IMR-90 (cell line): ENCODE measurements around the gene NBPF4. TPM values are rescaled to one million over a fixed set of nuclear protein-coding genes. Genes with fewer than 3 reads are reported as not detected.

Source experiments
- ATAC-seq: fragments of 200-7000 bp; cut with Tn5 transposase; 2 replicates; pipeline ENCODE4 v1.9.1; 2020; ENCODE audit warnings: low read depth, mild to moderate bottlenecking, moderate library complexity
- BruUV-seq: library from RNA; stranded (reverse); fragments of 400-500 nt; replicated peaks from 2 replicates; lab custom pipeline; 2021; lab: Mats Ljungman, UMichigan
- CTCF ChIA-PET: fragments of 300-600 bp; formaldehyde crosslinking; extraction: SDS; loops from one replicate; lab custom pipeline; 2021; ENCODE audit warnings: antibody characterized with exemption; lab: Yijun Ruan, JAX
- POLR2A ChIA-PET: fragments of 300-600 bp; sonication (Branson Sonifier 250); formaldehyde crosslinking; loops from one replicate; lab custom pipeline; 2022; ENCODE audit warnings: antibody characterized with exemption; ENCODE audit not compliant: unreplicated experiment; lab: Charles Lee
- DNase-seq: peaks from one replicate; pipeline ENCODE4 v3.0.0; 2013
- H2AFZ ChIP-seq: replicated peaks from 2 replicates; pipeline ENCODE3; 2013; ENCODE audit warnings: low read length, mild to moderate bottlenecking; ENCODE audit not compliant: poor library complexity
- H2AK5ac ChIP-seq: 2 replicates; pipeline ENCODE4 v1.6.1; 2013; ENCODE audit warnings: low read depth, low read length, inconsistent platforms
- H2AK9ac ChIP-seq: replicated peaks from 2 replicates; pipeline ENCODE3; 2013; ENCODE audit warnings: mild to moderate bottlenecking, low read depth, low read length, moderate library complexity; ENCODE audit not compliant: poor library complexity
- H2BK120ac ChIP-seq: 2 replicates; pipeline ENCODE4 v1.6.1; 2013; ENCODE audit warnings: low read depth, low read length, inconsistent platforms
- H2BK15ac ChIP-seq: 3 replicates; pipeline ENCODE4 v1.6.1; 2013; ENCODE audit warnings: low read depth, low read length, inconsistent platforms
- H2BK20ac ChIP-seq: 2 replicates; pipeline ENCODE4 v1.6.1; 2013; ENCODE audit warnings: low read depth, mild to moderate bottlenecking, inconsistent platforms, low read length, moderate library complexity
- H2BK5ac ChIP-seq: 2 replicates; pipeline ENCODE4 v1.6.1; 2013; ENCODE audit warnings: mild to moderate bottlenecking, low read depth, low read length, inconsistent platforms; ENCODE audit not compliant: poor library complexity, severe bottlenecking
- H3K14ac ChIP-seq: replicated peaks from 2 replicates; pipeline ENCODE4 v1.6.1; 2013; ENCODE audit warnings: low read depth, low read length, inconsistent platforms
- H3K18ac ChIP-seq: 2 replicates; pipeline ENCODE4 v1.6.1; 2013; ENCODE audit warnings: low read depth, low read length, control low read depth
- H3K23ac ChIP-seq: 2 replicates; pipeline ENCODE4 v1.6.1; 2013; ENCODE audit warnings: low read depth, low read length, inconsistent platforms
- H3K27ac ChIP-seq: 2 replicates; pipeline ENCODE4 v1.5.1; 2013; ENCODE audit warnings: mild to moderate bottlenecking, control low read depth, low read length; ENCODE audit not compliant: insufficient read depth
- H3K27me3 ChIP-seq: 2 replicates; pipeline ENCODE4 v1.6.1; 2013; ENCODE audit warnings: low read length; ENCODE audit not compliant: control insufficient read depth, insufficient read depth
- H3K36me3 ChIP-seq: 2 replicates; pipeline ENCODE4 v1.6.1; 2013; ENCODE audit warnings: low read length, mixed read lengths; ENCODE audit not compliant: control insufficient read depth, insufficient read depth
- H3K4ac ChIP-seq: 2 replicates; pipeline ENCODE4 v1.6.1; 2013; ENCODE audit warnings: low read depth, low read length, inconsistent platforms
- H3K4me1 ChIP-seq: 2 replicates; pipeline ENCODE4 v1.6.1; 2013; ENCODE audit warnings: low read length, mixed read lengths; ENCODE audit not compliant: control insufficient read depth, insufficient read depth
- H3K4me2 ChIP-seq: 2 replicates; pipeline ENCODE4 v1.6.1; 2013; ENCODE audit warnings: low read depth, mild to moderate bottlenecking, control low read depth, low read length, moderate library complexity
- H3K4me3 ChIP-seq: 2 replicates; pipeline ENCODE4 v1.5.1; 2013; ENCODE audit warnings: low read depth, mild to moderate bottlenecking, control low read depth, low read length, moderate library complexity; ENCODE audit not compliant: insufficient read depth
- H3K56ac ChIP-seq: 2 replicates; pipeline ENCODE4 v1.6.1; 2013; ENCODE audit warnings: low read length, inconsistent platforms; ENCODE audit not compliant: insufficient read depth; ENCODE audit errors: extremely low read depth
- H3K79me1 ChIP-seq, 2 experiments: 2 replicates each; pipeline ENCODE4 v1.6.1; 2013; ENCODE audit warnings: low read length in 2 of 2, inconsistent platforms in 1 of 2, low read depth in 1 of 2
- H3K9ac ChIP-seq: 2 replicates; pipeline ENCODE4 v1.6.1; 2013; ENCODE audit warnings: low read depth, low read length, control low read depth
- H3K9me1 ChIP-seq: 2 replicates; pipeline ENCODE4 v1.6.1; 2013; ENCODE audit warnings: low read length, inconsistent platforms; ENCODE audit not compliant: insufficient read depth
- H3K9me3 ChIP-seq: 2 replicates; pipeline ENCODE4 v1.6.1; 2013; ENCODE audit warnings: low read length; ENCODE audit not compliant: control insufficient read depth, insufficient read depth
- H4K20me1 ChIP-seq: 2 replicates; pipeline ENCODE4 v1.6.1; 2013; ENCODE audit warnings: low read length, inconsistent platforms; ENCODE audit not compliant: insufficient read depth
- H4K5ac ChIP-seq: 2 replicates; pipeline ENCODE4 v1.6.1; 2013; ENCODE audit warnings: mild to moderate bottlenecking, low read depth, low read length, control low read depth
- H4K8ac ChIP-seq, 2 experiments: 2 replicates each; pipeline ENCODE4 v1.6.1; 2013; ENCODE audit warnings: low read depth in 2 of 2, low read length in 2 of 2, control low read depth in 1 of 2, inconsistent platforms in 1 of 2
- H4K91ac ChIP-seq: 2 replicates; pipeline ENCODE4 v1.6.1; 2013; ENCODE audit warnings: low read depth, low read length, inconsistent platforms; ENCODE audit not compliant: insufficient read depth
- CEBPB ChIP-seq: IDR thresholded peaks from 2 replicates; pipeline ENCODE4 v1.6.1; 2012; ENCODE audit warnings: low read depth, low read length, improper control_type of control experiment
- RFX5 ChIP-seq: IDR thresholded peaks from 2 replicates; pipeline ENCODE4 v1.8.0; 2012; ENCODE audit warnings: low read depth, mild to moderate bottlenecking, low read length, moderate library complexity
- WGBS, 2 experiments: methylation state at CpG; one replicate each; pipeline versions ENCODE4 v1.1.5 to v1.1.7; 2013; ENCODE audit warnings: missing lambda C conversion rate in 2 of 2; ENCODE audit not compliant: insufficient read length in 1 of 2; ENCODE audit errors: extremely low coverage in 2 of 2; 5-methylcytosine and 5-hydroxymethylcytosine counted together
- dilution Hi-C: fragments of 300-500 bp; cut with HindIII; formaldehyde crosslinking; loops from one replicate; pipeline ENCODE4 v1.14.3; 2018; ENCODE audit warnings: low sequenced_read_pairs; ENCODE audit not compliant: unreplicated experiment
- in situ Hi-C: fragments of 300-500 bp; cut with MboI; formaldehyde crosslinking; loops from 3 replicates; pipeline ENCODE4 v1.14.3; 2019; ENCODE audit warnings: low sequenced_read_pairs, inconsistent platforms, mixed read lengths
- intact Hi-C: fragments of 100-400 bp; cut with micrococcal nuclease; formaldehyde crosslinking; loops from 2 replicates; pipeline ENCODE4 v1.10.0; 2022
- polyA plus RNA-seq, 3 experiments: library from polyadenylated mRNA; depleted of rRNA; stranded (reverse); fragments of >200 nt; gene quantifications; 2 replicates each; pipeline ENCODE4 v1.2.3, GENCODE V29; 2012; ENCODE audit warnings: low replicate concordance in 1 of 3
- total RNA-seq: library from RNA; depleted of rRNA; stranded (reverse); fragments of >200 nt; gene quantifications from 2 replicates; pipeline ENCODE4 v1.2.3, GENCODE V29; 2012

The NBPF4 gene
- total and polyA plus RNA-seq, 2 of the 4 experiments (the other 2 are of a cell fraction): not detected

DNA sequence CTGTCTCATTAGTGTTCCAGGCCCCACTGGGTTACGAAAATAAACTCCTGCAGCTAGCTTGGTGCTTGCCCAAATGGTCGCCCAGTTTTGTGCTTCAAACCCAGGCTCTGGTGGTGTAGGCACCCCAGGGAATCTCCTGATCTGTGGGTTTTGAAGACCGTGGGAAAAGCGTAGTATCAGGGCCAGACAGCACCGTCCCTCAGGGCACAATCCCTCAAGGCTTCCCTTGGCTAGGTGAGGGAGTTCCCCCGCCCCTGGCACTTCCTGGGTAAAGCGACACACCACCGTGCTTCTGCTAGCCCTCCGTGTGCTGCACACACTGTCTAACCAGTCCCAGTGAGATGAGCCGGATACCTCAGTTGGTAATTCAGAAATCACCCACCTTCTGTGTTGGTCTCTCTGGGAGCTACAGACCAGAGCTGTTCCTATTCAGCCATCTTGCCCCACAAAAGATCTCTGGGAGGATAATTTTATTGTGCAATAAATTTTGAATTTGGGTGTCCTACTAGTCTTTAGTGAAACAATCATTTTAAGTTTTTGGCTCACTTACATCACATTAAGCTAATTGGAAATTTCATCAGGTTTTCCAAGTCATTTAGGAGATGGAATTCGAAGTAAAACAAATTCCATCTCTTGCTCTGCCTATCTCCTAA is 34.3 kb downstream of the NBPF4 start:
- no peak overlapping the region for H2BK20ac ChIP-seq
- intact Hi-C loops (loop anchor here (10.0 kb wide), 2 partner anchors 425 to 435 kb away; no protein-coding TSS in a partner anchor), in situ Hi-C loops (no loop called here), dilution Hi-C loops (no loop called here)
- H3K56ac ChIP-seq: no peak overlapping the region
- no peak overlapping the region for H3K18ac ChIP-seq
- ATAC-seq: no peak
- no peaks in the 10 kb centered on the region for H3K79me1 ChIP-seq
- TF ChIP-seq CEBPB (peak; percentile 33), RFX5 (no peak)
- H2BK120ac ChIP-seq: no peak overlapping the region
- no peak for DNase-seq
- no peak overlapping the region for H2BK5ac ChIP-seq
- H4K8ac ChIP-seq: no peak overlapping the region
- H2AK5ac ChIP-seq: no peak overlapping the region
- H2BK15ac ChIP-seq: no peak overlapping the region
- no peak overlapping the region for H4K5ac ChIP-seq
- CTCF ChIA-PET: no interaction called here
- no peaks in the 10 kb centered on the region for H3K9me1 ChIP-seq
- no TSS peak for BruUV-seq
- no peaks in the 10 kb centered on the region for H3K4me1 ChIP-seq
- no peak overlapping the region for H4K91ac ChIP-seq
- no peak overlapping the region for H3K27ac ChIP-seq
- peaks cover 19% of the 10 kb centered on the region for H3K27me3 ChIP-seq
- H3K14ac ChIP-seq: no peak overlapping the region
- H3K4ac ChIP-seq: no peak overlapping the region
- no peak overlapping the region for H3K4me2 ChIP-seq
- H3K9ac ChIP-seq: no peak overlapping the region
- H3K23ac ChIP-seq: no peak overlapping the region
- H3K9me3 ChIP-seq: no peaks in the 10 kb centered on the region
- H2AFZ ChIP-seq: no peak overlapping the region
- no peaks in the 10 kb centered on the region for H3K36me3 ChIP-seq
- POLR2A ChIA-PET: no interaction called here
- no peaks in the 10 kb centered on the region for H4K20me1 ChIP-seq
- WGBS, 2 experiments: 73% methylated on average over 2 of the region's 11 CpGs; no CpG with 5 or more reads in 1 of the 2 experiments
- no peak overlapping the region for H2AK9ac ChIP-seq
- no peak overlapping the region for H3K4me3 ChIP-seq
